CD1c-positive myeloid dendritic cell (primary cell): ENCODE data around the gene PTPRU.

ENCODE experiments used
- DNase-seq: peaks from one replicate; pipeline ENCODE4 v3.0.0-alpha.2; 2016; ENCODE audit errors: extremely low spot score

PTPRU gene

DNA sequence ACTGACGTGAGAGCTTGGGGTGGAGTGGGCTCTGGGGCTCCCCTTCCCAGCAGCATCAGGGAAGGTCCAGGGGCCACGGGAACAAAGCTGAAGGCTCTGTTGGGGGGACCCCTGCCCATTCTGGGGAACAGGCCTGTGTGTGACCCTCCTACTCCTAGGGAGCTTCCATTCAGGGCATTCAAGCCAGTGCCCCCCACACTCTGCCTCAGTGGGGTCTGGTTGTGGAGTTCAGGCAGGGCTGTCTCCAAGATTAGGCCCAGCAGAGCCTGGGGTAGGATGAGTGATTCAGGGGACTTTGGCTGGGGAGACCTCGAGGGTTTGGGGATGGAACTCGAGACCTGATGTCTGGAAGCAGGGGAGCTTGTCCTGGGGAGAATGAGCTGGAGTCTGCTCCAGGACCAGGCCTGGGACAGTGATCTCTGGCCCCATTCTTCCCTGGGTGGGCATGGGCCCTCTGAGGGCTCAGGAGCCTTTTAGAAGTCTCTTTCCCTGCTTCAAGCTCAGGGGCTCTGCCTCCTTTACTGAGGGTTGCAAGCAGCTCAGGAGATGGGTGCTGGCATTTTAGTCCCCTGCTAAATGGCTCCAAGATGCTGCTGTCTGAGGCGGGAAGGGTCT is 81.7 kb downstream of the PTPRU start:
- DNase-seq, result no peak

DNA sequence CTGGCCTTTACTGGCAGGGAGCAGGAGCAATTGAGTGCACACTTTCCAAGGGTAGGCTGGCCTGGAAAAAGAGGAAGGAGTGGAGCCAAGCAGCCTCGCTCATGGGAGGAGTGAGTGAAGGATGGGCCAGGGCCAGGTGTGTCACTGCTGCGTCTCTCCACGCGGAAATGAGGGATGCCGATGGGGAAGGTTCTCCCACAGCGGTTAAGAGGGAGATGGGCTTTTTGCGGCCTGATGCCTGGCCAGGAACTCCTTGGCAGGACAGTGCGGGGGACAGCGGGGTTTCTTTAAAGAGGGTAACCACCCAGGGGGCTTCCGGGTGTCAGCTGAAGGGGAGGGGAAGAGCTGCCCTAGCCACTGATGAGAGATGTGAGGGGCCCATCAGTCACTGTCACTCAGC is 82.4 kb downstream of the PTPRU start:
- no peak for DNase-seq

DNA sequence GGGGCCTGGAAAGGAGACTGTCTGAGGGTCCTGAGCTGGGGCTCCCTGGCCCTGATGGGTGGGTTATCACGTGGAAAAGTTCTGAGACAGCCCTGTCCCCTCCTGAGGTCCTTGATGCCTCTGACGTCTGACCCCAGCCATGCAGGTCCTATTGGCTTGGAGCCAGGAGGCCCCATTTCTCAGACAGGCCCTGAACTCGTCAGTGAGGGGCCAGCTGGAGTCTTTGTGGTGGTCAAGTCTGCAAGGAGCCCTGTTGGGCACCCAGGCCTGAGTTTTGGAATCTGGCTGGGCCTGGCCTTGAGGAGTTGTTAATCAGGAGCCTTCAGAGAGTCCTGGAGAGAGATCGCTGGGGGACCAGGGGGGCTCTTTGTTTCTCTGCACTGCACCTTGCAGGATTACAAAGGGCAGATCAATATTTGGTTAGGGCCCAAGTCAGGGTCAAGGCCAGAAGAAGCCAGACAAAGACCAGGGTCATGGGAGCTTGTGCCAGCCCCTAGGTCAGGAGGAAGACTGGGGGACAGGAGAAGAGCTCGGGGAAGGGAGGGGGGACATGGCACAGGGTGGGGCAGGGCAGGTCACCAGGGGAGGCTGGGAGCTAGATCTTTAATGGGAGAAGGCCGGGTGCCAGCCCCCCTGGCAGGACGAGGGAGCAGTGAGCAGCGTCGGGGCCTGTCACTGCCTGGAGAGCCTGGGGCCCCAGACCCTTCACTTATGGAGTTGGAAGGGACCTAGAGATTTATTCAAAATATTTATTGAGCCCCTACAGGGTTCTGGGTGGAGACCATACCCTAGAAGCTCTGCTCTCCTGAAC is 83.2 kb downstream of the PTPRU start:
- no peak for DNase-seq

- DNase-seq, result no peak
Observed at GRCh38 chr1:29320156-29320940, 84.0 kb downstream of the PTPRU start.

DNA sequence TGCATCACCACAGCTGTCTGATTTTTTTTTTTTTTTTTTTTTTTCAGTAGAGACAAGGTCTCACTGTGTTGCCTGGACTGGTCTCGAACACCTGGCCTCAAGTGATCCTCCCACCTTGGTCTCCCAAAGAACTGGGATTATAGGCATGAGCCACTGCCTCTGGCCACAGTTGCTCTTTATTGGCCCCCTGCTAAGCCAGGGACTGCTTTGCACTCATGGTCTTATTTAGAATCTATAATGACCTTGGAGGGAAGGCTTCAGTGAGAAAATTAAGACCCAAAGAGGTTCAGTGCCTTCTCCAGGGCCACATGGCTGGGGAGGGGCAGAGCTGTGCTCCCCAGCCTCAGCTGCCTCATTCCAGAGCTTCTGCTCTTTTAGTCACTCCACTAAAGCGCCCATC is 84.9 kb downstream of the PTPRU start:
- no peak for DNase-seq

DNA sequence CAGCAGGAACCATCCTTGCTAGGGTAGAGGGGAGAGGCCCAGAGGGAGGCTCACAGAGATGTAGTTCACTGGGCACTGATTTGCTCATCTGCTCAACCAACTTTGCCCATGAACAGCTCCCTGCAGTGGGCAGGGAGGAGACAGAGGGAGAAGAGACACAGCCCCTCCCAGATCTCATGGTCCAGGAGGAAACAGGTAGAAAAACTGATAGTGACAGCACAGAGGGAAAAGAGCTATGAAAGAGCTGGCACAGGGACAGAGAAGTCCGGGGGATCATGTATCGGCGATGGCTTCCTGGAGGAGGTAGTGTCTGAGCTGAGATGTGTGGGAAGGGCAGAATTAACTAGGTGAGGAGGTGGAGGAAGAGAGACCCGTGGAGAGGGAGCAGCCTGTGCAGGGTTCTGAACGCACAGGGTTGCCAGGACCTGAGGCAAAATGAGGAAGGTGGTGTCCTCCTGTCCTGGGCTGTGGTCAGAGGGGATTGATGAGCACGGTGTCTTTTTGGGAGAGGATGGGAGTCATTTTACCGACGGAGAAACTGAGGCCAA is 85.9 kb downstream of the PTPRU start:
- DNase-seq, result no peak

GRCh38 chr1:29322861-29323585 is 86.7 kb downstream of the PTPRU start:
- DNase-seq, result no peak

- DNase-seq, result no peak
Observed at GRCh38 chr1:29323636-29324035, 87.3 kb downstream of the PTPRU start.

GRCh38 chr1:29324202-29324601 is 87.9 kb downstream of the PTPRU start:
- no peak for DNase-seq

DNA sequence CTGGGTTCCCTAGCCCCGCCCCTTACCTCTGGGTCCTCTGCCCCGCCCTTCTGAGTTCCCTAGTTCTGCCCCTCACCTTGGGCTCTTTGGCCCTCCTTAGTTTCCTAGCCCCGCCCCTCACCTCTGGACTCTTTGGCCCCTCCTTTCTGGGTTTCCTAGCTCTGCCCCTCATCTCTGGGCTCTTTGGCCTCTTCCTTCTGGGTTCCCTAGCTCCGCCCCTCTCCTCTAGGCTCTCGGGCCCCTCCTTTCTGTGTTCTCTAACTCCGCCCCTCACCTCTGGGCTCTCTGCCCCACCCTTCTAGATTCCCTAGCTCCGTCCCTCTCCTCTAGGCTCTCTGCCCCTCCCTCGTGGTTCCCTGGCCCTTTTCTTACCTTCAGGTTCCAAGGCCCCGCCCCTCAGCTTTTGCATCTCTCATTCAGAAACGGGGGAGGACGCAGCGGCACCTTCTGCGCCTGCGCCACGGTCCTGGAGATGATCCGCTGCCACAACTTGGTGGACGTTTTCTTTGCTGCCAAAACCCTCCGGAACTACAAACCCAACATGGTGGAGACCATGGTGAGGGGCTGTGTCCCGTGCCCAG is 88.5 kb downstream of the PTPRU start:
- DNase-seq, result no peak

DNA sequence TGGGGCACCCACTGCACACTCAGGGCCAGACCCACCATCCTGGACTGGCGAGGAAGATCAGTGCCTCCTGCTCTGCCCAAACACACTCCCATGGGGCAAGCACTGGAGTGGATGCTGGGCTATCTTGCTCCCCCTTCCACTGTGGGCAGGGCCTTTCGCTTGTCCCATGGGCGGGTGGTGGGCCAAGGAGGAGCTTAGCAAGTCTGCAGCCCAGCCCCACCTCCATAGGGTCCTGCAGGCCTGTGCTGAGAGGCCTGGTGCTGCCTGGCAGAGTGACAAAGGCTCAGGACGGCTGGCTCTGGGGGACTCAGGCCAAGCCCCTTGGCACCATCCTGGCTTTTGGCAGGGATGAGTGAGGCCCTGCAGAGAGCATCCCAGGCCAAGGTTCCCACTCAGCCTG is 89.4 kb downstream of the PTPRU start:
- no peak for DNase-seq

DNA sequence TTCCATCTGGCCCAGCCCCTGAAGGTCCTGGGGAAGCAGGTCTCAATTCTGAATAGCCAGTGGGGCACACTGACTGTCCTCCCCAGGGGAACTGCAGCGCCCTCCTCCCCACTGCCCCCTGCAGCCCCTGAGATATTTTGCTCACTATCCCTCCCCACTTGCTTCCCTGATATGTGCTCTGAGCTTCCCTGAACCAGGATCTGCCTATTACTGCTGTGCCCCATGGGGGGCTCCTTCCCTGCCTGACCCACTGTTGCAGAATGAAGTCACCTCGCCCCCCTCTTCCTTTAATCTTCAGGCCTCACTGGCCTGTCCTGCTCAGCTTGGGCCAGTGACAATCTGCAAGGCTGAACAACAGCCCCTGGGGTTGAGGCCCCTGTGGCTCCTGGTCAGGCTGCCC is 89.8 kb downstream of the PTPRU start:
- DNase-seq, result no peak

DNA sequence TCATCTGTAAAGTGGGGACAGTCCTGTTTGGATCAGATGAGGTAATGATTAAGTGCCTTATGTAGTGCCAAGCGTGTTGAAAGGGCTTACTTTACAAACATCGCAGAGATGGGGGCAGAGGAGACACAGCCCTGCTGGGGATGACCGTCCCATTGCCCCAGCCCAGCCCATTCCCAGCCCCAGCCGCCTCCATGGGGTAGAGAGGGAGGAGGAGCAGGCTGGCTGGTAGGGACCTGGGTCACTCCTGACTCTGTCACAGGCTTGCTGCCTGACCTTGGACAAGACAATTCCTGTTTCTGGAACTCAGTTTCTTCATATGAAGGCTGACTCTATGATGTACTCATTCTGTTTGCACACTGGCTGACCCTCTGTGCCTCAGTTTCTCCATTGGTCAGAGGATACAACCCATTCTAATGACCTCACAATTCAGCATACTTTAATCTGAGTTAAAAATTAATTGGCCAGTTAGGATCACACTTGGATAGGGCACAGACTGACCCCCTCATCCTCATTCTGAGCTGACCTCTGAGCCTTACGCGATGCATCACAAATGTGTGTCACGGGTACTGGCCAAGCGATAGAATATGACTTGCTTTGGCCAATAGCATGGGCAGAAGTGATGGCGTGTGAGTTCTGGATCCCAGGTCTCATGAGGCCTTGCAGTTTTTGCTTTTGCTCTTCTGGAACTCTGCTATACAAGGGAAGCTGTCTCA is 91.1 kb downstream of the PTPRU start:
- DNase-seq, result no peak

DNA sequence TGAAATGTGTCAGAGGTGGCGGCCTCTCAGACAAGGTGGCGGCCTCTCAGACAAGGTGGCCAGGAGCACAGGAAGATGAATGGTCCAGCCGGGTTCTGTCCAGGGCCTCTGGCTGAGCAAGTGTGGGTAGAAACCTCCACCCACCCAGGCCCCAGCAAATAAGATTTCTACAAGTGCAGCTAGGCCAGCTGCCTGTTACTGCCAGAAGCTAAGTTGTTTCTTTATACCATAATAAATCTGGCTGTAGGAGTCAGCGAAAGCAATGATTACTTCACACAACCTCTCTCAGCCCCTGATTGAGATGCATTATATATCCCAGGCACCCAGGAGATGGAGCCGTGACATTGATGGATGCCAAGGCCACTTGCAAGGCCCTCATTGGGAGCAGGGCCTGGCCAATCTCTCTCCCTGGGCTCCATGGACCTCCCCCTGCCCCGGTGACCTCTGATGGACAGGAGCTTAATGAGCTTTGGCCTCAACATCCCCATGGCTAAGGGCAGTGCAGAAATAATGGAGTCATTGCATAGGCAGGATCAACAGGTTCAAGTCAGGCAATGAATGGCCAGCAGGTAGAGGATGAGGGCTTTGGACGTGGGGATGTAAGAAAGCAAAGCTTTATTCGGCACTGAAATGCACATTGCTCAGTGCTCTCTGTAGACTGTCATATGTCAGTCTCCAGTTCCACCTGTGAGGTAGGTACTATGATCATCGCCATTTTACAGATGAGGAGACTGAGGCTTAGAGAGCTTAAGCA is 92.9 kb downstream of the PTPRU start:
- no peak for DNase-seq

- no peak for DNase-seq
Observed at GRCh38 chr1:29330089-29330488, 93.8 kb downstream of the PTPRU start.

- no peak for DNase-seq
Observed at GRCh38 chr1:29330856-29331255, 94.5 kb downstream of the PTPRU start.

DNA sequence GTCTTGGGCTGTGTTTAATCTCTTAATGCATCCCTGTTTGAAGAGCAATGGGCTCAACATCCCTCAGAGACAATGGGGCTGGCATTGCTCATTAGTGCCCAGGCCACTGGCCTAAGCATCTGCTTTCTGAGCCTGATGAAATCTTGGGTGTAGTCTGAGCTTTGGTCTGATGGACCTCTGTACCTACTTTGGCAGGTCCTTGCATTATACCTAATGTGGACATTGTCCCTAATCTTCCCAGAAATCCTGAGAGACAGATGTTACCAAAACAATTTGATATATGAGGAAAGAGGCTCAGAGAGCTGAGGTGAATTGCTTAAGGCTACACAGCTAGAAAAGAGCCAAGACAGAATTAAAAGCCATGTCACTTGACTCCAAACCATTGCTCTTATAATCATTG is 95.0 kb downstream of the PTPRU start:
- no peak for DNase-seq

- DNase-seq, result no peak
Observed at GRCh38 chr1:29331729-29332128, 95.4 kb downstream of the PTPRU start.

GRCh38 chr1:29332204-29332603 is 95.9 kb downstream of the PTPRU start:
- peak; percentile 56 for DNase-seq

DNA sequence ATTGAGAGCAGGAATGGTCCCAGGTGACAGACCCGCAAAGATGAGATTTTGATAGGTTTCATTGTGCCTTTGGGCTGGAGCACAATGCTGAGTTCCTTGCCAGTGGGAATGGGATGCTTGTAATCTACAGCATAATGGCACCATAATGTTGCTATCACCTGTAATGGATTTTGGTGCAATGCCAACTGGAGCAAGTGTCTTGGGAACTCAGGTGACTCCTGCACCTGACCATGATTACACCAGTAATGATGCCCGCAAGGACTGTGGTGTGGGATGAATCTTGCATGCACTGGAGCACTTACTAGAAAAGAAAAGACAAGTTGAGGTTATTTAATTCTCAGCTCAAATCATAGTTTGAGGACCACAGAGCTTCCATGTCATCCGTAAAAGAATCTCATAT is 96.7 kb downstream of the PTPRU start:
- DNase-seq, result no peak
